ENCODE data around the gene DOCK4. TPM values are rescaled to one million over a fixed set of nuclear protein-coding genes. Genes with fewer than 3 reads are reported as not detected.
A peak's percentile ranks its signal among the peaks of the same experiment; 100 is the strongest.

DOCK4 gene
- total and polyA plus RNA-seq, 9 donors, result 8.2 to 14.0 (median 10.0) TPM

DNA sequence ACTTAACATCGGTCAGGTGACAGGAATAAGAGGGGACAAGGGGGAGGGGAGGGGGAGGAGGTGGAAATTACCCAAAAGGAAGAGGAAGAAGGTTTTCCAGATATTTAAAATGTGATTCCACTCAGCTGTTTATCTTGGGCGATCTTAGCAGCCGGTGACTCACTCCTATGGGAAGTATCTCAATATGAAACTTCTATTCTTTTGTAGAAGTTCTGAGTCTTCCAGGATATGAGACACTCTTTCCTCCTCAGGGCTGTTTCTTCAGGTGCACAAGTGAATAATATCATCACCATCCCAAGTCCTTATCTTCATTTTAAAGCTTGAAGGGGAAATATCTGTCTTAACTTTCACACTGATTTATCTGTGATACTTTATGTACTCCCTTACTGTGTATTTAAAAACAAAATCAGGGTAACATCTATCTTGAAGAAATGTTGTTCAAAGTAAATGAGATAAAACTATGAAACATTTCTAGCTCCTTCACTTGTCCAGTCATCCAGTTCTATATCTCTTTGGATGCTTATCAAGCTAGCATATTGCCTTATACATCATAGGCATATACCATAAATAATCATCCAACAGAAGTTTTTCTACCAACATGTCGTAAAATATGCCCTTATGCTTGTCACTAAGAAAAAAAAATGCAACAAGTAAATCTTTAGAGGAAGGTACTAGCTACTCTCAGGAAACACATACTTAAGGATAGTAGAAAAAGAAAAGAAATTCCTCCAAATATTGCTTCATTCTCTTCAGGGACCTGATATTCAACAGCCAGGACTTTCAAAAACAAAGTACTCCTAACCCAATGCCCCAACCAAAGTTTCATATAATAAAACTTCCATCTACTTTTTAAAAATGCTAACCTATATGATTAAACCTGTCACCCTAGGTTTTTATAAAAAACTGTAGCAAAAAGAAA lies 13.7 kb downstream of the DOCK4 start:
- Histone ChIP-seq H3K27ac (ENCODE audit: low read length) (peak overlapping the region; percentile 57), H3K27me3 (ENCODE audit: control insufficient read depth, insufficient read depth, low read length) (no peaks in the 10 kb centered on the region), H3K4me3 (ENCODE audit: low read length) (no peak overlapping the region), H3K9me3 (replicated peaks; ENCODE audit: control insufficient read depth, low read depth, low read length) (peaks cover 2% of the 10 kb centered on the region), H3K4me1 (ENCODE audit: control insufficient read depth, insufficient read depth, low read length) (no peaks in the 10 kb centered on the region), H3K36me3 (ENCODE audit: control insufficient read depth, insufficient read depth, low read length) (no peaks in the 10 kb centered on the region)
- peak; percentile 30 for DNase-seq
- WGBS (ENCODE audit: insufficient coverage), result no CpG with 5 or more reads among the region's 4 CpGs

GRCh38 chr7:112190120-112190519 lies 16.1 kb downstream of the DOCK4 start:
- Histone ChIP-seq H3K36me3 (ENCODE audit: control insufficient read depth, insufficient read depth, low read length) (no peaks in the 10 kb centered on the region), H3K27me3 (ENCODE audit: control insufficient read depth, insufficient read depth, low read length) (no peaks in the 10 kb centered on the region), H3K9me3 (replicated peaks; ENCODE audit: control insufficient read depth, low read depth, low read length) (peaks cover 2% of the 10 kb centered on the region), H3K4me3 (ENCODE audit: low read length) (no peak overlapping the region), H3K4me1 (ENCODE audit: control insufficient read depth, insufficient read depth, low read length) (peaks cover 3% of the 10 kb centered on the region), H3K27ac (ENCODE audit: low read length) (no peak overlapping the region)
- 67% methylated on average over 1 of the region's 2 CpGs for WGBS (ENCODE audit: insufficient coverage)
- DNase-seq, result no peak

- no peaks in the 10 kb centered on the region for H3K36me3 ChIP-seq (ENCODE audit: control insufficient read depth, insufficient read depth, low read length)
- WGBS (ENCODE audit: insufficient coverage), result 100% methylated on average over 1 of the region's 5 CpGs
- no peak for DNase-seq
- no peaks in the 10 kb centered on the region for H3K27me3 ChIP-seq (ENCODE audit: control insufficient read depth, insufficient read depth, low read length)
- peaks cover 2% of the 10 kb centered on the region for H3K9me3 ChIP-seq (replicated peaks; ENCODE audit: control insufficient read depth, low read depth, low read length)
- peaks cover 3% of the 10 kb centered on the region for H3K4me1 ChIP-seq (ENCODE audit: control insufficient read depth, insufficient read depth, low read length)
- H3K27ac ChIP-seq (ENCODE audit: low read length), result no peak overlapping the region
- no peak overlapping the region for H3K4me3 ChIP-seq (ENCODE audit: low read length)
These were observed 16.5 kb downstream of the DOCK4 start for GRCh38 chr7:112189691-112190090.

DNA sequence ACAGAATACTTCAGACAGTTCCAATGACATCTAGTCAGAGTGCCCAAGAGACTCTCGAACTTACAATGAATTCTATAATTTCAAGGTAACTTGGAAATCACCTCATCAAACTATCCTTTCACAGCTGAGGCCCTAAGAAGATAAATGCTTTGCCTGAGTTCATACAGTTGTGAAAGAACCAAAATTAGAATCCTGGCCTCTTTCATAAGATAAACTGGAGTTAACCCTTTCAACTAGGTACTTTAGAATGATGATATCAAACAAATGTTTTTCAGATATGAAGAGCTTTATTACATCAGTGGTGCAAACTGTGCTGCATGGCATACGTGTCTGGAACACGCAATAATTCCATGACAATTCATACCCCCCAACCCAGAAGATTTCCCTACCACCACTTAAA lies 17.9 kb downstream of the DOCK4 start:
- H3K27me3 ChIP-seq (ENCODE audit: control insufficient read depth, insufficient read depth, low read length), result no peaks in the 10 kb centered on the region
- no peak overlapping the region for H3K27ac ChIP-seq (ENCODE audit: low read length)
- WGBS (ENCODE audit: insufficient coverage), result no CpG with 5 or more reads among the region's 3 CpGs
- peaks cover 3% of the 10 kb centered on the region for H3K4me1 ChIP-seq (ENCODE audit: control insufficient read depth, insufficient read depth, low read length)
- H3K9me3 ChIP-seq (replicated peaks; ENCODE audit: control insufficient read depth, low read depth, low read length), result no peaks in the 10 kb centered on the region
- H3K36me3 ChIP-seq (ENCODE audit: control insufficient read depth, insufficient read depth, low read length), result no peaks in the 10 kb centered on the region
- no peak for DNase-seq
- H3K4me3 ChIP-seq (ENCODE audit: low read length), result no peak overlapping the region

- no CpG with 5 or more reads among the region's 1 CpG for WGBS (ENCODE audit: insufficient coverage)
- Histone ChIP-seq H3K9me3 (replicated peaks; ENCODE audit: control insufficient read depth, low read depth, low read length) (no peaks in the 10 kb centered on the region), H3K4me1 (ENCODE audit: control insufficient read depth, insufficient read depth, low read length) (peaks cover 7% of the 10 kb centered on the region), H3K27me3 (ENCODE audit: control insufficient read depth, insufficient read depth, low read length) (no peaks in the 10 kb centered on the region), H3K27ac (ENCODE audit: low read length) (no peak overlapping the region), H3K36me3 (ENCODE audit: control insufficient read depth, insufficient read depth, low read length) (no peaks in the 10 kb centered on the region), H3K4me3 (ENCODE audit: low read length) (no peak overlapping the region)
- DNase-seq, result no peak
These were observed 19.9 kb downstream of the DOCK4 start for GRCh38 chr7:112186300-112186699.

GRCh38 chr7:112185005-112185834 lies 21.0 kb downstream of the DOCK4 start:
- DNase-seq, result no peak
- H3K4me1 ChIP-seq (ENCODE audit: control insufficient read depth, insufficient read depth, low read length), result peaks cover 7% of the 10 kb centered on the region
- WGBS (ENCODE audit: insufficient coverage), result 80% methylated on average over 1 of the region's 4 CpGs

GRCh38 chr7:112184455-112184854 lies 21.7 kb downstream of the DOCK4 start:
- H3K36me3 ChIP-seq (ENCODE audit: control insufficient read depth, insufficient read depth, low read length), result no peaks in the 10 kb centered on the region
- no peaks in the 10 kb centered on the region for H3K9me3 ChIP-seq (replicated peaks; ENCODE audit: control insufficient read depth, low read depth, low read length)
- peaks cover 9% of the 10 kb centered on the region for H3K4me1 ChIP-seq (ENCODE audit: control insufficient read depth, insufficient read depth, low read length)
- H3K27me3 ChIP-seq (ENCODE audit: control insufficient read depth, insufficient read depth, low read length), result no peaks in the 10 kb centered on the region
- no peak for DNase-seq
- no CpG with 5 or more reads among the region's 2 CpGs for WGBS (ENCODE audit: insufficient coverage)
- no peak overlapping the region for H3K4me3 ChIP-seq (ENCODE audit: low read length)
- no peak overlapping the region for H3K27ac ChIP-seq (ENCODE audit: low read length)

More at GRCh38 chr7:112185005-112185834, 21.0 kb downstream of the DOCK4 start:
- Histone ChIP-seq H3K4me3 (ENCODE audit: low read length) (no peak overlapping the region), H3K9me3 (replicated peaks; ENCODE audit: control insufficient read depth, low read depth, low read length) (no peaks in the 10 kb centered on the region), H3K27ac (ENCODE audit: low read length) (peak overlapping the region; percentile 5), H3K36me3 (ENCODE audit: control insufficient read depth, insufficient read depth, low read length) (no peaks in the 10 kb centered on the region), H3K27me3 (ENCODE audit: control insufficient read depth, insufficient read depth, low read length) (no peaks in the 10 kb centered on the region)

DNA sequence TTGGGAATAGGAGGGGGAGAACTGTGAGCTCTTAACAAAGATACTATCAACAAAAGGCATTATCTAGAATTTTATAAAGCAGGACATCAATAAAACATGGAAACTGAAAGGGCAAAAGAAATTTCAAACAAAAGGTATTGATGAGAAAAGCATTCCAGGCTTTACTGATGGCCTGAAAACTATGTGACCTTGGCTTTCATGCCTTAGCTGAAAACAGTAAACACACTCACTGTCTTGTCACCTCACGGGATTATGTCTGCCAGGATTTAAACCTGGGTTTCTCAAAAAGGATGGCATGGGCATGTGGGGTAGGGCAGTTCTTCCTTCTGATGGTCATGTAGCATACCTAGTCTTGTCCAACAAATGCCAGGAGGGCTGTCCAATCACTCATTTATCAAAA lies 22.9 kb downstream of the DOCK4 start:
- H3K4me1 ChIP-seq (ENCODE audit: control insufficient read depth, insufficient read depth, low read length), result peaks cover 9% of the 10 kb centered on the region
- H3K36me3 ChIP-seq (ENCODE audit: control insufficient read depth, insufficient read depth, low read length), result no peaks in the 10 kb centered on the region
- H3K27ac ChIP-seq (ENCODE audit: low read length), result no peak overlapping the region
- H3K4me3 ChIP-seq (ENCODE audit: low read length), result no peak overlapping the region
- DNase-seq, result no peak
- H3K9me3 ChIP-seq (replicated peaks; ENCODE audit: control insufficient read depth, low read depth, low read length), result no peaks in the 10 kb centered on the region
- no CpG with 5 or more reads among the region's 1 CpG for WGBS (ENCODE audit: insufficient coverage)
- H3K27me3 ChIP-seq (ENCODE audit: control insufficient read depth, insufficient read depth, low read length), result no peaks in the 10 kb centered on the region

- no peaks in the 10 kb centered on the region for H3K36me3 ChIP-seq (ENCODE audit: control insufficient read depth, insufficient read depth, low read length)
- peaks cover 9% of the 10 kb centered on the region for H3K4me1 ChIP-seq (ENCODE audit: control insufficient read depth, insufficient read depth, low read length)
- no peaks in the 10 kb centered on the region for H3K27me3 ChIP-seq (ENCODE audit: control insufficient read depth, insufficient read depth, low read length)
- peak; percentile 52 for DNase-seq
- H3K27ac ChIP-seq (ENCODE audit: low read length), result no peak overlapping the region
- H3K4me3 ChIP-seq (ENCODE audit: low read length), result no peak overlapping the region
- 51% methylated on average over 3 of the region's 5 CpGs for WGBS (ENCODE audit: insufficient coverage)
- no peaks in the 10 kb centered on the region for H3K9me3 ChIP-seq (replicated peaks; ENCODE audit: control insufficient read depth, low read depth, low read length)
These were observed 23.4 kb downstream of the DOCK4 start for GRCh38 chr7:112182749-112183148.

GRCh38 chr7:112180223-112180622 lies 26.0 kb downstream of the DOCK4 start:
- Histone ChIP-seq H3K4me1 (ENCODE audit: control insufficient read depth, insufficient read depth, low read length) (peaks cover 6% of the 10 kb centered on the region), H3K27me3 (ENCODE audit: control insufficient read depth, insufficient read depth, low read length) (no peaks in the 10 kb centered on the region), H3K27ac (ENCODE audit: low read length) (no peak overlapping the region), H3K9me3 (replicated peaks; ENCODE audit: control insufficient read depth, low read depth, low read length) (no peaks in the 10 kb centered on the region), H3K4me3 (ENCODE audit: low read length) (no peak overlapping the region), H3K36me3 (ENCODE audit: control insufficient read depth, insufficient read depth, low read length) (no peaks in the 10 kb centered on the region)
- WGBS (ENCODE audit: insufficient coverage), result 80% methylated on average over 2 of the region's 4 CpGs
- peak; percentile 32 for DNase-seq
